ENCODE measurements around the gene HCRTR2.

The HCRTR2 gene

DNA sequence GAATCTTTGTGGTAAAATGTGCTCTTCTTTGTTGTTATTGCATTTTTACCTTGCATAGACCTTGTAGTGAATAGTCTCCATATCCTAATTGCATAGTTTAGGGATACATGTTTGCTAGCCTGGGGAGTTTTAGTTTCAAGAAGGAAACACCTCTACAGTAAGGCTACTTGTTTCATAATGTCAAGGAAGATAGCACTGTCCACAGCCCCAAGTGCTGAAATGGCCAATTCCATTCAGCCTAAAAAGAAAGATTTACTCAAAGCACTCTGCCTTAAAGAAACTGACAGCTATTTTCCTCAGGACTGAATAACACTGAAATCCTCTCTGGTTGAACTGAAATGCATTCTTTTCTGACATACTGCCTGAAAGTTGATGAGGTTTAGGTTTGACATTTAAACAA, 2.6 kb downstream of the HCRTR2 start:
- Histone ChIP-seq H3K36me3 (no peaks in the 10 kb centered on the region), H3K4me3 (no peak overlapping the region), H3K4me1 (peaks cover 0 to 12% (median 10%) of the 10 kb centered on the region in 4 donors), H3K9me3 (no peaks in the 10 kb centered on the region), H3K27me3 (peaks cover 0 to 15% of the 10 kb centered on the region in 2 donors), H3K27ac (no peak overlapping the region)
- intact Hi-C loops (cut with DNase I; ENCODE audit: low total_unique reads): no loop called here
- DNase-seq: no peak
- TF ChIP-seq, protein P1, sequence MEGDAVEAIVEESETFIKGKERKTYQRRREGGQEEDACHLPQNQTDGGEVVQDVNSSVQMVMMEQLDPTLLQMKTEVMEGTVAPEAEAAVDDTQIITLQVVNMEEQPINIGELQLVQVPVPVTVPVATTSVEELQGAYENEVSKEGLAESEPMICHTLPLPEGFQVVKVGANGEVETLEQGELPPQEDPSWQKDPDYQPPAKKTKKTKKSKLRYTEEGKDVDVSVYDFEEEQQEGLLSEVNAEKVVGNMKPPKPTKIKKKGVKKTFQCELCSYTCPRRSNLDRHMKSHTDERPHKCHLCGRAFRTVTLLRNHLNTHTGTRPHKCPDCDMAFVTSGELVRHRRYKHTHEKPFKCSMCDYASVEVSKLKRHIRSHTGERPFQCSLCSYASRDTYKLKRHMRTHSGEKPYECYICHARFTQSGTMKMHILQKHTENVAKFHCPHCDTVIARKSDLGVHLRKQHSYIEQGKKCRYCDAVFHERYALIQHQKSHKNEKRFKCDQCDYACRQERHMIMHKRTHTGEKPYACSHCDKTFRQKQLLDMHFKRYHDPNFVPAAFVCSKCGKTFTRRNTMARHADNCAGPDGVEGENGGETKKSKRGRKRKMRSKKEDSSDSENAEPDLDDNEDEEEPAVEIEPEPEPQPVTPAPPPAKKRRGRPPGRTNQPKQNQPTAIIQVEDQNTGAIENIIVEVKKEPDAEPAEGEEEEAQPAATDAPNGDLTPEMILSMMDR (IDR thresholded peaks at IDR 0.05): no peak

DNA sequence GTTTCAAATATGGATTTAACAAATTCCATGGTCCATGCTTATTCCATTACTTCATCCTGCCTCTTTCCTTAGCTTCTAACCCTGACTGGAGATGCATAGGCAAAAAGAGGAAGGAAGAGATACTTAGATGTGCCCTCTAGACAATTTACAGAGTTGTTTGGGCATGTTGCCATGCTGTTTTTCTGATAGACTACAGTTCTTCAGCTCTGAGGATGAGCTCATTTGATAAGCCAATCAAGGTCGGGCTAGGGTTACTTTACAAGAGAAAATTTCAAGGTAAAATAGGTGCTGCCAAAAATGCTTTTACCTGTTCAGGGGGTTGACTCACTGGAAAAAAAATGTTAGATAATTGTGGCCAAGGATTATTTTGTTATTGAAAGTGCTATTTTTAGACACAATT, 5.9 kb downstream of the HCRTR2 start:
- no peak overlapping the region for H3K27ac ChIP-seq
- H3K36me3 ChIP-seq: no peaks in the 10 kb centered on the region
- DNase-seq: no peak
- TF ChIP-seq, protein P1 (IDR thresholded peaks at IDR 0.05): no peak
- peaks cover 0 to under 1% (median 0%) of the 10 kb centered on the region in 4 donors for H3K4me1 ChIP-seq
- H3K4me3 ChIP-seq: no peak overlapping the region
- H3K9me3 ChIP-seq: no peaks in the 10 kb centered on the region
- intact Hi-C loops (cut with DNase I; ENCODE audit: low total_unique reads): no loop called here
- peaks cover 0 to 3% of the 10 kb centered on the region in 2 donors for H3K27me3 ChIP-seq

DNA sequence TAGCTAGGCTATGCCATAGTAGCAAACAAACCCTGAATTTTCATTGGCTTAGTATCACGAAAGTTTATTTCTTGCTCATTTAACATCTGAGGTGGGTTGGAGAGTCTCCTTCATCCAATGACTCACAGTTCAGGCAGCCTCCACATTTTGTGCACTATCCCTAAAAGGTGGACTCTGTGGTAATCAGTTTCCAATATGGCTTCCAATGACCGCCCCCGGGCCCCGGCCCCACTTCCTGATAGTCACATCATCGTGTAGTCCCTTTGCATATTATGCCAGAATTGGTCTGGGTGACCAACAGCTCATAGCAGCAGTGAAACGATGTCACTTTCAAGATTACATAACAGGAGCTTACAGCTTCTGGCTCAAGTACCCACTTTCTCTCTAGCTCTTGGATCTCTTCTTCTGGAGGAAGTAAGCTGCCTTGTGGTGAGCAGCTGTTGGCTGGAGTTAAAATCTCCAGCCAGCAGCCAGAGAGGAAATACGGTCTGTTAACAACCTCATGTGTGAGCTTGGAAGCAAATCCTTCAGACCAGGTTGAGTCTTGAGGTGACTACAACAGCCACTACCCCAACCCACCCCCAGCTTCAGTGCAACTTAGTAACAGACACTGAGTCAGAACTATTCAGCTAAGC, 7.8 kb downstream of the HCRTR2 start:
- H3K4me3 ChIP-seq: no peak overlapping the region
- H3K27ac ChIP-seq: no peak overlapping the region
- H3K27me3 ChIP-seq: no peaks in the 10 kb centered on the region
- H3K36me3 ChIP-seq: no peaks in the 10 kb centered on the region
- no peak for DNase-seq
- no peaks in the 10 kb centered on the region for H3K4me1 ChIP-seq
- H3K9me3 ChIP-seq: no peaks in the 10 kb centered on the region
- TF ChIP-seq, protein P1 (IDR thresholded peaks at IDR 0.05): no peak
- intact Hi-C loops (cut with DNase I; ENCODE audit: low total_unique reads): no loop called here

DNA sequence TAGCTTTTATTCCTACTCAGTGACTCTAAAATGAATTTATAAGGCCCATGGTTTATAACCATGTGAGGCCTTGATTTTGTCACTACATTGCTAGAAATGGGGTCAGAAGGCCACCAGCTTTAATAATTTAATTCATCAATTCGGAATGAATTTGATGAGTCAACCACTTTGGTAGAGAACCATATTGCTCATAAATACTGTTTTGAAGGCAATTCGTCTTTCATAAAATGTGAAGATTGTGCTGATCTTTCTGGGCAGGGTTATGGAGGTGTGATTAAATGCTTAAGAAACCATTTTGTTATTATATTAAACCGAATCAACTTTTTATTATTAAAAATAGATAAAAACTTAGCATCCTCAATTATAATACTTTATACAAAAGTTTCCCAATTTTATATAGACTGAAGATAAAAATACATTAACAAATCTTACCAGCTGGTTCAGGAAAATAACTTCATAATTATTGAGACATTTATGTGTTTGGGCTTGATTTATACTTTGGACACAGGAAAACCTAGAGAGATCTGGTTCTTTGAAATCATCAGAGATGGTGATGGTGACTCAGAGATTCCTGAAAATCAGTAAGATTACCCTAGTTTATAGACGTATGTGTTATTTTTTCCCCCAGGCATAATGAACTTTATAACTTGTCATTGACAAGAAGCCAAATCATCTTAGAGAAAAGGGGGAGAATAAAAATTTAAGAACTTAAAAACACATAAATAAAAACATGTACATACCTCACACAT, 10.6 kb downstream of the HCRTR2 start:
- Histone ChIP-seq H3K36me3 (no peaks in the 10 kb centered on the region), H3K27me3 (no peaks in the 10 kb centered on the region), H3K9me3 (no peaks in the 10 kb centered on the region), H3K27ac (no peak overlapping the region), H3K4me1 (no peaks in the 10 kb centered on the region), H3K4me3 (no peak overlapping the region)
- DNase-seq: no peak
- TF ChIP-seq, protein P1 (IDR thresholded peaks at IDR 0.05): no peak
- intact Hi-C loops (cut with DNase I; ENCODE audit: low total_unique reads): no loop called here

DNA sequence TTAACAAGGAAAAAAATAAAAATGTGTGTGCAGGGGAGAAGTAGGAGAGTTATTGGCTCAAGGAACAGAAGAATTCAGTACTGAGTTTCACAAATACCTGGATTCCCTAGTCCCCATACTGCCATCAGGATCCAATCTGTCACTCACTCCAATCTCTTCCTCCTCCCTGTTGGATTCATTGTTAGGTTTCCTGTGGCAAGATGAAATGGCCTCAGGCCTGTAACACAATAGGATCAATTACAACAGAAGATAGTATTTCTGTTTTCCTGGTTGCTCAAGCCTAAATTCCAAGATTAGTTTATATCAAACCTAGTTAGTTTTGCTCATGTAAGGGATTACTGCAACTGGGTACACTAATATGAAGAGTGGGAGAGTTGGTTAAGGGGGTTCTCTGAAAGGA, 24.4 kb downstream of the HCRTR2 start:
- no peak overlapping the region for H3K27ac ChIP-seq
- DNase-seq: no peak

More for the DNA sequence above, 24.4 kb downstream of the HCRTR2 start:
- Histone ChIP-seq H3K36me3 (no peaks in the 10 kb centered on the region), H3K27me3 (no peaks in the 10 kb centered on the region), H3K9me3 (no peaks in the 10 kb centered on the region), H3K4me1 (no peaks in the 10 kb centered on the region), H3K4me3 (no peak overlapping the region)
- intact Hi-C loops (cut with DNase I; ENCODE audit: low total_unique reads): no loop called here
- TF ChIP-seq, protein P1 (IDR thresholded peaks at IDR 0.05): no peak
